ENCODE data around the gene TP53I3.

DNA sequence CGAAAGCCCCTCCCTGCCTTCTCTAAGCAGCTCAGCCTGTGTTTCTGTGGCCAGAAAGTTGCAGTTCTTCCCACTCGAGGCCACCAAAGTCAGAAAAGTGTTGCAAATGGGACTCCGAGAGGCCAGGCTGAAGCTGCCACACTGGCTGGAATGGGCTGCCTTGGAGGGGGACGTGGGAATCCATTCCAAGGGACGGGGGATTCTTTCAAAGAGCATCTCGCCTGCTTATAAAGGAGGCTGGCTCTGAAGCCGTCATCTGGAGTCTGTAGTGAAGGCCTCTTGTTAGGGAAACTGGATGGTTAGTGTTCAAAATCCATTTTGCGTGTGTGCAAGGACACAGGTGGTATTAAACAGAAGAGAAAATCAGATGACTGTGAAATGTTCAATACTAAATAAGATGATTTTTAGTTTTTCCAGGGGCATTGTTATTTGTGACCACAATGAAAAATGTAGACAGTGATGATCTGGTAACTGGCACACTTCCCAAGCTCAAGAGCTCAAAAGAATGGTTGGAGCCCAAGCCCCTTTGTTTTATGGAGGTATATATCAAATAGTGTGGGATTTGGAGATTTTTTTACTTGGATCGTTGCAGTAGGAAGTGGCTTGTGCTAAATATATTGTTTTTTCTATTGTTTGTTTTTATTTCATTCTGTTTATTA, 39.4 kb upstream of the TP53I3 start:
- TF ChIP-seq, protein P1, sequence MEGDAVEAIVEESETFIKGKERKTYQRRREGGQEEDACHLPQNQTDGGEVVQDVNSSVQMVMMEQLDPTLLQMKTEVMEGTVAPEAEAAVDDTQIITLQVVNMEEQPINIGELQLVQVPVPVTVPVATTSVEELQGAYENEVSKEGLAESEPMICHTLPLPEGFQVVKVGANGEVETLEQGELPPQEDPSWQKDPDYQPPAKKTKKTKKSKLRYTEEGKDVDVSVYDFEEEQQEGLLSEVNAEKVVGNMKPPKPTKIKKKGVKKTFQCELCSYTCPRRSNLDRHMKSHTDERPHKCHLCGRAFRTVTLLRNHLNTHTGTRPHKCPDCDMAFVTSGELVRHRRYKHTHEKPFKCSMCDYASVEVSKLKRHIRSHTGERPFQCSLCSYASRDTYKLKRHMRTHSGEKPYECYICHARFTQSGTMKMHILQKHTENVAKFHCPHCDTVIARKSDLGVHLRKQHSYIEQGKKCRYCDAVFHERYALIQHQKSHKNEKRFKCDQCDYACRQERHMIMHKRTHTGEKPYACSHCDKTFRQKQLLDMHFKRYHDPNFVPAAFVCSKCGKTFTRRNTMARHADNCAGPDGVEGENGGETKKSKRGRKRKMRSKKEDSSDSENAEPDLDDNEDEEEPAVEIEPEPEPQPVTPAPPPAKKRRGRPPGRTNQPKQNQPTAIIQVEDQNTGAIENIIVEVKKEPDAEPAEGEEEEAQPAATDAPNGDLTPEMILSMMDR (IDR thresholded peaks at IDR 0.05; ENCODE audit: extremely low read depth in 1 of 2, insufficient read depth in 1 of 2, low read depth in 1 of 2, low read length in 2 of 2), result no peak
- no peak for TF ChIP-seq EZH2 (IDR thresholded peaks at IDR 0.05; ENCODE audit: borderline replicate concordance, low read depth, low read length, severe bottlenecking)
- no peak for TF ChIP-seq POLR2A (IDR thresholded peaks at IDR 0.05; ENCODE audit: low read depth, low read length)
- no peak for TF ChIP-seq MAX (IDR thresholded peaks at IDR 0.05; ENCODE audit: insufficient read depth, insufficient read length)
